NCI-H446 (cell line): ENCODE results near the gene LRRC72.
"Not testable (repeated sequence)": the region's sequence is repeated elsewhere in the genome, so short reads cannot be mapped to it uniquely, and the experiment has no call there.

Experiments used
- DNase-seq, 2 experiments: peaks; one replicate each; lab custom pipeline; 2025; lab: John Stamatoyannopoulos, UW

Gene LRRC72

GRCh38 chr7:16526742-16527540 lies at the start of gene LRRC72:
TSS of gene LRRC72 (plus strand) at chr7:16526825. CDS start at chr7:16526953, 128 bp downstream.
- DNase-seq = no peak

- no peak for DNase-seq
These were observed 47.5 kb upstream of the LRRC72 start for GRCh38 chr7:16479161-16479560.

- peak in 1 of 2 experiments; percentile 57 for DNase-seq
These were observed 47.0 kb upstream of the LRRC72 start for GRCh38 chr7:16479591-16479990.

- DNase-seq = no peak
These were observed 42.0 kb upstream of the LRRC72 start for GRCh38 chr7:16484453-16485158.

- DNase-seq = no peak
These were observed 35.5 kb upstream of the LRRC72 start for GRCh38 chr7:16491148-16491547.

- no peak for DNase-seq
These were observed 34.0 kb upstream of the LRRC72 start for GRCh38 chr7:16492513-16493062.

- no peak for DNase-seq
These were observed 33.4 kb upstream of the LRRC72 start for GRCh38 chr7:16493266-16493665.

GRCh38 chr7:16494551-16494950 lies 32.1 kb upstream of the LRRC72 start:
- DNase-seq = no peak

- DNase-seq = no peak
These were observed 31.5 kb upstream of the LRRC72 start for GRCh38 chr7:16494955-16495719.

GRCh38 chr7:16498122-16498521 lies 28.5 kb upstream of the LRRC72 start:
- DNase-seq = no peak

GRCh38 chr7:16502303-16502702 lies 24.3 kb upstream of the LRRC72 start:
- no peak for DNase-seq

GRCh38 chr7:16504019-16504418 lies 22.6 kb upstream of the LRRC72 start:
- DNase-seq = no peak

- DNase-seq = not testable (repeated sequence)
These were observed 20.2 kb upstream of the LRRC72 start for GRCh38 chr7:16506422-16506821.

- DNase-seq = no peak
These were observed 16.8 kb upstream of the LRRC72 start for GRCh38 chr7:16509829-16510228.

- DNase-seq = no peak
These were observed 15.3 kb upstream of the LRRC72 start for GRCh38 chr7:16511314-16511713.

- no peak for DNase-seq
These were observed 14.5 kb upstream of the LRRC72 start for GRCh38 chr7:16512097-16512496.

GRCh38 chr7:16514271-16514670 lies 12.4 kb upstream of the LRRC72 start:
- no peak for DNase-seq

- no peak for DNase-seq
These were observed 11.9 kb upstream of the LRRC72 start for GRCh38 chr7:16514729-16515128.

GRCh38 chr7:16515785-16516685 lies 10.6 kb upstream of the LRRC72 start:
- DNase-seq = no peak

GRCh38 chr7:16519985-16520384 lies 6.6 kb upstream of the LRRC72 start:
- DNase-seq = not testable (repeated sequence)

GRCh38 chr7:16524332-16524731 lies 2.3 kb upstream of the LRRC72 start:
- DNase-seq = no peak
